Progenitor cell of endocrine pancreas (in vitro differentiated cells): ENCODE measurements around the gene UTP14C. TPM values are rescaled to one million over a fixed set of nuclear protein-coding genes. Genes with fewer than 3 reads are reported as not detected.

Source experiments
- DNase-seq: peaks from one replicate; pipeline ENCODE4 v3.0.0; 2021; ENCODE audit warnings: low spot score; ENCODE audit not compliant: unreplicated experiment
- H3K27ac Mint-ChIP-seq: 2 replicates; pipeline ENCODE4 v1.8.0; 2021; ENCODE audit warnings: mild to moderate bottlenecking, moderate library complexity, mixed read lengths
- H3K27me3 Mint-ChIP-seq: 2 replicates; pipeline ENCODE4 v1.8.0; 2021; ENCODE audit warnings: mixed read lengths
- H3K36me3 Mint-ChIP-seq: 2 replicates; pipeline ENCODE4 v1.8.0; 2022; ENCODE audit warnings: mixed read lengths; ENCODE audit not compliant: insufficient read depth
- H3K4me1 Mint-ChIP-seq: 2 replicates; pipeline ENCODE4 v1.8.0; 2021; ENCODE audit warnings: low read depth, mixed read lengths
- H3K4me3 Mint-ChIP-seq: 2 replicates; pipeline ENCODE4 v1.8.0; 2021; ENCODE audit warnings: low read depth, mild to moderate bottlenecking, moderate library complexity, mixed read lengths
- H3K9me3 Mint-ChIP-seq: 2 replicates; pipeline ENCODE4 v1.8.0; 2021; ENCODE audit warnings: low read depth, mixed read lengths
- CTCF ChIP-seq: fragments of 200-600 bp; sonication (generic); IDR thresholded peaks from one replicate; pipeline ENCODE4 v1.5.0; 2021; ENCODE audit warnings: antibody characterized with exemption, mild to moderate bottlenecking; ENCODE audit not compliant: unreplicated experiment
- total RNA-seq: library from RNA; stranded (reverse); gene quantifications from 2 replicates; pipeline ENCODE4 v1.2.1, GENCODE V29; 2021

Gene UTP14C
- total RNA-seq, 1 donor from 2014 or later, result 22.6 TPM

GRCh38 chr13:52067237-52067636, 42.7 kb downstream of the UTP14C start:
- Mint-ChIP-seq H3K27me3 (no peaks in the 10 kb centered on the region), H3K27ac (no peak overlapping the region), H3K9me3 (peaks cover 37% of the 10 kb centered on the region), H3K36me3 (peaks cover 29% of the 10 kb centered on the region), H3K4me3 (no peak overlapping the region), H3K4me1 (no peaks in the 10 kb centered on the region)
- no peak for TF ChIP-seq CTCF
- DNase-seq, result no peak

- Mint-ChIP-seq H3K27ac (no peak overlapping the region), H3K27me3 (no peaks in the 10 kb centered on the region), H3K9me3 (peaks cover 45% of the 10 kb centered on the region), H3K36me3 (peaks cover 24% of the 10 kb centered on the region), H3K4me3 (no peak overlapping the region), H3K4me1 (no peaks in the 10 kb centered on the region)
- no peak for DNase-seq
- TF ChIP-seq CTCF, result no peak
Measured at GRCh38 chr13:52070929-52071523, 46.5 kb downstream of the UTP14C start.

Other genes with a start within 250 kb of the UTP14C start
- gene DHRS12, start 220.5 kb upstream of the UTP14C start, total RNA-seq, result 16.2 and 19.6 TPM in 2 replicates
- gene TMEM272, start 179.5 kb upstream of the UTP14C start, total RNA-seq, result 1.3 and 1.5 TPM in 2 replicates
- not detected in 2 replicates for gene CCDC70, start 162.7 kb upstream of the UTP14C start, total RNA-seq
- 59.4 and 63.2 TPM in 2 replicates for gene ATP7B, start 13.2 kb upstream of the UTP14C start, total RNA-seq
- 39.4 and 45.1 TPM in 2 replicates for gene ALG11, start 12.3 kb upstream of the UTP14C start, total RNA-seq
- gene NEK5, start 104.4 kb downstream of the UTP14C start, total RNA-seq, result 1.4 and 1.7 TPM in 2 replicates
- gene NEK3, start 134.9 kb downstream of the UTP14C start, total RNA-seq, result 26.3 and 28.1 TPM in 2 replicates